SU-DHL-6 (cell line): ENCODE results near the gene NEURL1B.

Source experiments
- CTCF ChIP-seq: fragments of 200-600 bp; sonication (generic); IDR thresholded peaks from one replicate; pipeline ENCODE4 v1.5.1; 2017; ENCODE audit warnings: antibody characterized with exemption, mild to moderate bottlenecking, low read length, moderate library complexity; ENCODE audit not compliant: insufficient read depth, poor library complexity, severe bottlenecking
- EZH2phosphoT487 ChIP-seq: fragments of 200-600 bp; sonication (generic), shearing (Covaris generic); conservative IDR thresholded peaks from 2 replicates; pipeline ENCODE4 v1.6.1; 2018; ENCODE audit warnings: mild to moderate bottlenecking, antibody characterized with exemption, low read length, moderate library complexity, mixed read lengths

- TF ChIP-seq CTCF (no peak), EZH2phosphoT487 (no peak)
These were observed 7.6 kb upstream of the NEURL1B start for GRCh38 chr5:172633403-172633970.
